HEK293 (cell line): ENCODE results near the gene PSTPIP2.
A peak's percentile ranks its signal among the peaks of the same experiment; 100 is the strongest.

Experiments used
- CTCF ChIA-PET: fragments of 350-600 bp; formaldehyde crosslinking; extraction: SDS; loops from one replicate; lab custom pipeline; 2021; ENCODE audit warnings: antibody characterized with exemption; lab: Yijun Ruan, JAX
- POLR2A ChIA-PET: fragments of 300-600 bp; formaldehyde crosslinking; extraction: SDS; loops from one replicate; lab custom pipeline; 2020; ENCODE audit warnings: antibody characterized with exemption, inconsistent platforms; lab: Yijun Ruan, JAX
- H3K27ac ChIP-seq: fragments of 200-500 bp; sonication (Bioruptor generic); 2 replicates; pipeline ENCODE4 v1.5.1; 2014; ENCODE audit warnings: low read depth, low read length, control low read depth, inconsistent platforms; ENCODE audit errors: extremely low read depth
- H3K36me3 ChIP-seq, 2 experiments: fragments of 200-500 bp in 1 of 2; sonication (Bioruptor generic) in 1 of 2; 1 replicate in 1 of 2; 2 replicates in 1 of 2; pipeline ENCODE4 v1.5.1; 2014 to 2017; ENCODE audit warnings: inconsistent platforms in 2 of 2, low read length in 2 of 2; ENCODE audit not compliant: control insufficient read depth in 2 of 2, insufficient read depth in 1 of 2
- H3K4me1 ChIP-seq: fragments of 200-500 bp; sonication (Bioruptor generic); 2 replicates; pipeline ENCODE4 v1.5.1; 2014; ENCODE audit warnings: mild to moderate bottlenecking, low read length, inconsistent platforms; ENCODE audit not compliant: control insufficient read depth, insufficient read depth
- H3K4me3 ChIP-seq: 2 replicates; pipeline ENCODE4 v1.5.1; 2011; ENCODE audit warnings: low read depth, mild to moderate bottlenecking, control low read depth, low read length, moderate library complexity
- H3K9me3 ChIP-seq: fragments of 200-500 bp; sonication (Bioruptor generic); 2 replicates; pipeline ENCODE4 v1.5.1; 2014; ENCODE audit warnings: low read depth, low read length, inconsistent platforms; ENCODE audit not compliant: control insufficient read depth, insufficient read depth
- GFI1B ChIP-seq: fragments of 450-650 bp; formaldehyde crosslinking; IDR thresholded peaks from 2 replicates; pipeline ENCODE4 v1.5.1; 2016; ENCODE audit warnings: missing biosample characterization, missing genetic modification characterization
- GLI4 ChIP-seq: fragments of 450-650 bp; formaldehyde crosslinking; IDR thresholded peaks from 2 replicates; pipeline ENCODE4 v1.5.1; 2016; ENCODE audit warnings: missing biosample characterization, missing genetic modification characterization
- GLIS2 ChIP-seq: fragments of 450-650 bp; formaldehyde crosslinking; IDR thresholded peaks from 2 replicates; pipeline ENCODE4 v1.5.1; 2016; ENCODE audit warnings: missing biosample characterization, missing genetic modification characterization
- OSR2 ChIP-seq: fragments of 450-650 bp; formaldehyde crosslinking; IDR thresholded peaks from 2 replicates; pipeline ENCODE4 v1.5.1; 2016; ENCODE audit warnings: missing biosample characterization, missing genetic modification characterization
- PBX3 ChIP-seq: sonication (generic); formaldehyde crosslinking; IDR thresholded peaks from 2 replicates; pipeline ENCODE4 v1.8.1; 2022; ENCODE audit warnings: mild to moderate bottlenecking, moderate library complexity, missing genetic modification reagents
- SCRT2 ChIP-seq: fragments of 450-650 bp; formaldehyde crosslinking; IDR thresholded peaks from 2 replicates; pipeline ENCODE4 v1.5.1; 2016; ENCODE audit warnings: missing biosample characterization, missing genetic modification characterization
- ZIC2 ChIP-seq: fragments of 450-650 bp; formaldehyde crosslinking; IDR thresholded peaks from 2 replicates; pipeline ENCODE4 v1.5.1; 2016; ENCODE audit warnings: missing biosample characterization, missing genetic modification characterization
- ZNF157 ChIP-seq: fragments of 450-650 bp; formaldehyde crosslinking; IDR thresholded peaks from 2 replicates; pipeline ENCODE4 v1.5.1; 2016; ENCODE audit warnings: missing biosample characterization, missing genetic modification characterization
- ZNF184 ChIP-seq: fragments of 450-650 bp; IDR thresholded peaks from 2 replicates; pipeline ENCODE4 v1.5.1; 2018; ENCODE audit warnings: missing biosample characterization, mild to moderate bottlenecking, missing genetic modification characterization
- ZNF335 ChIP-seq: fragments of 450-650 bp; formaldehyde crosslinking; conservative IDR thresholded peaks from 2 replicates; pipeline ENCODE4 v1.5.1; 2016; ENCODE audit warnings: missing biosample characterization, missing genetic modification characterization
- ZNF366 ChIP-seq: fragments of 450-650 bp; formaldehyde crosslinking; conservative IDR thresholded peaks from 2 replicates; pipeline ENCODE4 v1.5.1; 2016; ENCODE audit warnings: missing biosample characterization, missing genetic modification characterization
- ZNF449 ChIP-seq: fragments of 450-650 bp; formaldehyde crosslinking; IDR thresholded peaks from 2 replicates; pipeline ENCODE4 v1.5.1; 2017; ENCODE audit warnings: missing biosample characterization, mild to moderate bottlenecking, missing genetic modification characterization, moderate library complexity
- ZNF510 ChIP-seq: fragments of 450-650 bp; formaldehyde crosslinking; IDR thresholded peaks from 2 replicates; pipeline ENCODE4 v1.5.1; 2018; ENCODE audit warnings: mild to moderate bottlenecking, missing genetic modification characterization, missing biosample characterization; ENCODE audit not compliant: insufficient replicate concordance
- ZNF530 ChIP-seq: fragments of 450-650 bp; formaldehyde crosslinking; IDR thresholded peaks from 2 replicates; pipeline ENCODE4 v1.5.1; 2016; ENCODE audit warnings: low read depth, missing biosample characterization, missing genetic modification characterization
- ZNF555 ChIP-seq: fragments of 450-650 bp; formaldehyde crosslinking; conservative IDR thresholded peaks from 2 replicates; pipeline ENCODE4 v1.5.1; 2017; ENCODE audit warnings: missing biosample characterization, mild to moderate bottlenecking, missing genetic modification characterization, inconsistent platforms
- ZNF600 ChIP-seq: fragments of 450-650 bp; formaldehyde crosslinking; IDR thresholded peaks from 2 replicates; pipeline ENCODE4 v1.5.1; 2016; ENCODE audit warnings: missing biosample characterization, missing genetic modification characterization
- ZNF624 ChIP-seq: fragments of 450-650 bp; formaldehyde crosslinking; IDR thresholded peaks from 2 replicates; pipeline ENCODE4 v1.5.1; 2017; ENCODE audit warnings: missing biosample characterization, missing genetic modification characterization
- ZNF660 ChIP-seq: fragments of 450-650 bp; IDR thresholded peaks from 2 replicates; pipeline ENCODE4 v1.5.1; 2018; ENCODE audit warnings: missing biosample characterization, mild to moderate bottlenecking, missing genetic modification characterization
- ZNF777 ChIP-seq: fragments of 450-650 bp; formaldehyde crosslinking; IDR thresholded peaks from 2 replicates; pipeline ENCODE4 v1.5.1; 2017; ENCODE audit warnings: missing biosample characterization, missing genetic modification characterization, borderline replicate concordance
- TF ChIP-seq, protein P1 (sequence below): fragments of 450-650 bp; IDR thresholded peaks from 2 replicates; pipeline ENCODE4 v1.5.1; 2018; ENCODE audit warnings: missing biosample characterization, missing genetic modification characterization
- TF ChIP-seq, protein P2 (sequence below): fragments of 450-650 bp; formaldehyde crosslinking; IDR thresholded peaks from 2 replicates; pipeline ENCODE4 v1.5.1; 2016; ENCODE audit warnings: missing biosample characterization, missing genetic modification characterization, borderline replicate concordance
- TF ChIP-seq, protein P3 (sequence below): IDR thresholded peaks from 2 replicates; pipeline ENCODE4 v1.6.1; 2011; ENCODE audit warnings: mild to moderate bottlenecking, low read depth, low read length, borderline replicate concordance
- TF ChIP-seq, protein P4 (sequence below): fragments of 450-650 bp; formaldehyde crosslinking; IDR thresholded peaks from 2 replicates; pipeline ENCODE4 v1.5.1; 2016; ENCODE audit warnings: missing biosample characterization, missing genetic modification characterization
- TF ChIP-seq, protein P5 (sequence below): fragments of 450-650 bp; formaldehyde crosslinking; IDR thresholded peaks from 2 replicates; pipeline ENCODE4; 2016; ENCODE audit warnings: missing biosample characterization, missing genetic modification characterization

The PSTPIP2 gene

GRCh38 chr18:46071653-46072375 lies at the start of gene PSTPIP2 (continued):
- TF ChIP-seq, protein P1, sequence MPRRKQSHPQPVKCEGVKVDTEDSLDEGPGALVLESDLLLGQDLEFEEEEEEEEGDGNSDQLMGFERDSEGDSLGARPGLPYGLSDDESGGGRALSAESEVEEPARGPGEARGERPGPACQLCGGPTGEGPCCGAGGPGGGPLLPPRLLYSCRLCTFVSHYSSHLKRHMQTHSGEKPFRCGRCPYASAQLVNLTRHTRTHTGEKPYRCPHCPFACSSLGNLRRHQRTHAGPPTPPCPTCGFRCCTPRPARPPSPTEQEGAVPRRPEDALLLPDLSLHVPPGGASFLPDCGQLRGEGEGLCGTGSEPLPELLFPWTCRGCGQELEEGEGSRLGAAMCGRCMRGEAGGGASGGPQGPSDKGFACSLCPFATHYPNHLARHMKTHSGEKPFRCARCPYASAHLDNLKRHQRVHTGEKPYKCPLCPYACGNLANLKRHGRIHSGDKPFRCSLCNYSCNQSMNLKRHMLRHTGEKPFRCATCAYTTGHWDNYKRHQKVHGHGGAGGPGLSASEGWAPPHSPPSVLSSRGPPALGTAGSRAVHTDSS (tag by site-specific recombination) = no peak
- TF ChIP-seq ZIC2 (tag by site-specific recombination) = no peak
- TF ChIP-seq ZNF624 (tag by site-specific recombination) = no peak
- TF ChIP-seq, protein P2, sequence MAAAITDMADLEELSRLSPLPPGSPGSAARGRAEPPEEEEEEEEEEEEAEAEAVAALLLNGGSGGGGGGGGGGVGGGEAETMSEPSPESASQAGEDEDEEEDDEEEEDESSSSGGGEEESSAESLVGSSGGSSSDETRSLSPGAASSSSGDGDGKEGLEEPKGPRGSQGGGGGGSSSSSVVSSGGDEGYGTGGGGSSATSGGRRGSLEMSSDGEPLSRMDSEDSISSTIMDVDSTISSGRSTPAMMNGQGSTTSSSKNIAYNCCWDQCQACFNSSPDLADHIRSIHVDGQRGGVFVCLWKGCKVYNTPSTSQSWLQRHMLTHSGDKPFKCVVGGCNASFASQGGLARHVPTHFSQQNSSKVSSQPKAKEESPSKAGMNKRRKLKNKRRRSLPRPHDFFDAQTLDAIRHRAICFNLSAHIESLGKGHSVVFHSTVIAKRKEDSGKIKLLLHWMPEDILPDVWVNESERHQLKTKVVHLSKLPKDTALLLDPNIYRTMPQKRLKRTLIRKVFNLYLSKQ = no peak
- TF ChIP-seq, protein P3, sequence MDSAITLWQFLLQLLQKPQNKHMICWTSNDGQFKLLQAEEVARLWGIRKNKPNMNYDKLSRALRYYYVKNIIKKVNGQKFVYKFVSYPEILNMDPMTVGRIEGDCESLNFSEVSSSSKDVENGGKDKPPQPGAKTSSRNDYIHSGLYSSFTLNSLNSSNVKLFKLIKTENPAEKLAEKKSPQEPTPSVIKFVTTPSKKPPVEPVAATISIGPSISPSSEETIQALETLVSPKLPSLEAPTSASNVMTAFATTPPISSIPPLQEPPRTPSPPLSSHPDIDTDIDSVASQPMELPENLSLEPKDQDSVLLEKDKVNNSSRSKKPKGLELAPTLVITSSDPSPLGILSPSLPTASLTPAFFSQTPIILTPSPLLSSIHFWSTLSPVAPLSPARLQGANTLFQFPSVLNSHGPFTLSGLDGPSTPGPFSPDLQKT = no peak
- TF ChIP-seq SCRT2 (tag by site-specific recombination) = no peak
- TF ChIP-seq, protein P4, sequence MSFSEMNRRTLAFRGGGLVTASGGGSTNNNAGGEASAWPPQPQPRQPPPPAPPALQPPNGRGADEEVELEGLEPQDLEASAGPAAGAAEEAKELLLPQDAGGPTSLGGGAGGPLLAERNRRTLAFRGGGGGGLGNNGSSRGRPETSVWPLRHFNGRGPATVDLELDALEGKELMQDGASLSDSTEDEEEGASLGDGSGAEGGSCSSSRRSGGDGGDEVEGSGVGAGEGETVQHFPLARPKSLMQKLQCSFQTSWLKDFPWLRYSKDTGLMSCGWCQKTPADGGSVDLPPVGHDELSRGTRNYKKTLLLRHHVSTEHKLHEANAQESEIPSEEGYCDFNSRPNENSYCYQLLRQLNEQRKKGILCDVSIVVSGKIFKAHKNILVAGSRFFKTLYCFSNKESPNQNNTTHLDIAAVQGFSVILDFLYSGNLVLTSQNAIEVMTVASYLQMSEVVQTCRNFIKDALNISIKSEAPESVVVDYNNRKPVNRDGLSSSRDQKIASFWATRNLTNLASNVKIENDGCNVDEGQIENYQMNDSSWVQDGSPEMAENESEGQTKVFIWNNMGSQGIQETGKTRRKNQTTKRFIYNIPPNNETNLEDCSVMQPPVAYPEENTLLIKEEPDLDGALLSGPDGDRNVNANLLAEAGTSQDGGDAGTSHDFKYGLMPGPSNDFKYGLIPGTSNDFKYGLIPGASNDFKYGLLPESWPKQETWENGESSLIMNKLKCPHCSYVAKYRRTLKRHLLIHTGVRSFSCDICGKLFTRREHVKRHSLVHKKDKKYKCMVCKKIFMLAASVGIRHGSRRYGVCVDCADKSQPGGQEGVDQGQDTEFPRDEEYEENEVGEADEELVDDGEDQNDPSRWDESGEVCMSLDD (tag by site-specific recombination) = peak; percentile 24; the same call in 1 of the 2 replicates
- TF ChIP-seq GLIS2 (tag by site-specific recombination) = peak; percentile 80
- TF ChIP-seq ZNF335 (tag by site-specific recombination) = peak; percentile 70; the same call in 1 of the 2 replicates
- TF ChIP-seq ZNF660 (tag by site-specific recombination) = no peak

DNA sequence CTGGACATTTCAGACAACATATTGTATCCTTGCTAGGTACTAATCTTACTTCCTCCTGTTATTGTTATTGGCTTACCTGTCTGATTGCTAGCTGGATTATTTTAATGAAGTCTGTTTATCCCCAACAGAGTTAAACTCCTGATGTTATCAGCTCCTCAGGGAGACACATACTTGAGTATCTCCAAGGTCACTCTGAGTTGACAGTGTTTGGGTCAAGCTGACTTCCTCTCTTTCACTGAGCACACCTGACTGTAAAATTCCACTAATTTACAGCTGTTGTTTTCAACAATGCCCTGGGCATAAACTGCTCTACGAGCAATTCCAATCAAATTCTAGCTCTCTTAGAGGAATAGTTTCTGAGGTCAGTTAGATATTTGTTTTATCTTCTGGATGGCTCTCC lies 41.7 kb upstream of the PSTPIP2 start:
- no peaks in the 10 kb centered on the region for H3K9me3 ChIP-seq
- H3K4me3 ChIP-seq = no peak overlapping the region
- H3K36me3 ChIP-seq = peaks cover 38 to 51% of the 10 kb centered on the region in 2 experiments; a peak in 2 of 3 replicates
- no peak overlapping the region for H3K27ac ChIP-seq
- H3K4me1 ChIP-seq = no peaks in the 10 kb centered on the region
- TF ChIP-seq ZNF449 (tag by site-specific recombination) (no peak), OSR2 (tag by site-specific recombination) (no peak), ZNF510 (no peak), ZNF157 (tag by site-specific recombination) (no peak), ZNF366 (tag by site-specific recombination) (no peak), GFI1B (tag by site-specific recombination) (no peak), ZNF600 (tag by site-specific recombination) (no peak), ZNF530 (no peak), ZNF184 (tag by site-specific recombination) (no peak), ZNF777 (tag by site-specific recombination) (no peak), ZNF555 (tag by site-specific recombination) (no peak), PBX3 (CRISPR knock-in tag) (no peak), GLI4 (tag by site-specific recombination) (no peak)
- TF ChIP-seq, protein P5, sequence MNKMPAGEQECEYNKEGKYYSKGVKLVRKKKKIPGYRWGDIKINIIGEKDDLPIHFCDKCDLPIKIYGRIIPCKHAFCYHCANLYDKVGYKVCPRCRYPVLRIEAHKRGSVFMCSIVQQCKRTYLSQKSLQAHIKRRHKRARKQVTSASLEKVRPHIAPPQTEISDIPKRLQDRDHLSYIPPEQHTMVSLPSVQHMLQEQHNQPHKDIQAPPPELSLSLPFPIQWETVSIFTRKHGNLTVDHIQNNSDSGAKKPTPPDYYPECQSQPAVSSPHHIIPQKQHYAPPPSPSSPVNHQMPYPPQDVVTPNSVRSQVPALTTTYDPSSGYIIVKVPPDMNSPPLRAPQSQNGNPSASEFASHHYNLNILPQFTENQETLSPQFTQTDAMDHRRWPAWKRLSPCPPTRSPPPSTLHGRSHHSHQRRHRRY (tag by site-specific recombination) = no peak
- POLR2A ChIA-PET = interaction anchor here (0.5 to 2.5 kb wide), 5 partner anchors 9 to 603 kb away, joined by 3 to 9 read pairs (median 3); partner anchors contain the start of gene HAUS1
- CTCF ChIA-PET = interaction anchor here (0.6 to 1.0 kb wide), 2 partner anchors 509 to 1834 kb away, joined by 3 read pairs; no protein-coding TSS in a partner anchor
